Activated CD8-positive, alpha-beta memory T cell treated with anti-CD3 and anti-CD28 coated beads for 36 hours (primary cell): ENCODE data around the gene TJP3. TPM values are rescaled to one million over a fixed set of nuclear protein-coding genes. Genes with fewer than 3 reads are reported as not detected.

ENCODE experiments used
- CTCF ChIA-PET: fragments of 350-600 bp; sonication (Branson Sonifier 250); formaldehyde crosslinking; loops from one replicate; lab custom pipeline; 2021; ENCODE audit warnings: antibody characterized with exemption; lab: Charles Lee
- POLR2A ChIA-PET: fragments of 350-600 bp; sonication (Branson Sonifier 250); formaldehyde crosslinking; loops from one replicate; lab custom pipeline; 2021; ENCODE audit warnings: antibody characterized with exemption; lab: Charles Lee
- total RNA-seq, 2 experiments: library from RNA; stranded (reverse); gene quantifications; one replicate each; pipeline ENCODE4 v1.2.3, GENCODE V29; 2021

The TJP3 gene
- total RNA-seq, 2 experiments from 2014 or later, result 0.63 to 0.94 TPM

DNA sequence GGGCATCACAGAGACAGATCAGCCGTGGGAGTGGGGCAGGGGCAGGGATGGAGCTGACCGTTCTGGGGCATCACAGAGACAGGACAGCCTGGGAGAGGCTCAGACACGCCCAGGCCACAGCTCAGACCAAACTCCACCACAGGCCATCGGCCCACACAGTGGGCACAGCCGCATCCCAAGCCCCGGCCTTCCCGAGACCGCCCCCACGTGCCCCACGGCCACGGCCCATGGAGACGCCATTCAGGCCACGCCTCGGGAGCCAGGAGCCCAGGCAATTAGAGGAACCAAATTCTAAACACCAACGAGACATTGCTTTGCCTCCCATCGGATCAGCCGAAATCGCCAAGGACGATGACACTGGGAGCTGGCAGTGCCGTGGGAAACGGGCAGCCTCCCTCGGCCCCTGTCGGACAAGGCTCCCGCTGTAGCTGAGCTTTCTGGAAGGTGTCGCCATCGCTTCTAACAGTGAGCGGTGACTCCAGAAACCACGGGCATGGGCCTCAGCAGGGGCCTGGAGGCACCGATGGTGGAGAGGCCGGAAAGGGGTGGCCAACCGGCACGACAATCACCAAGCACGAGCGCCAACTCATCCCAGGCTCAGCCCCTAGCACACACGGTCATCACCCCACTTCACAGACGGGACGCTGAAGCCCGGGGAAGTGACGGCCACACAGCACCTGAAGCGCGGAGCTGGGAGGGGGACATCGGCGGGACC, 10.4 kb upstream of the TJP3 start:
- ChIA-PET CTCF (interaction anchor here (0.9 to 1.8 kb wide), 5 partner anchors 9 to 32 kb away, joined by 3 to 8 read pairs (median 4); no protein-coding TSS in a partner anchor), POLR2A (no interaction called here)

DNA sequence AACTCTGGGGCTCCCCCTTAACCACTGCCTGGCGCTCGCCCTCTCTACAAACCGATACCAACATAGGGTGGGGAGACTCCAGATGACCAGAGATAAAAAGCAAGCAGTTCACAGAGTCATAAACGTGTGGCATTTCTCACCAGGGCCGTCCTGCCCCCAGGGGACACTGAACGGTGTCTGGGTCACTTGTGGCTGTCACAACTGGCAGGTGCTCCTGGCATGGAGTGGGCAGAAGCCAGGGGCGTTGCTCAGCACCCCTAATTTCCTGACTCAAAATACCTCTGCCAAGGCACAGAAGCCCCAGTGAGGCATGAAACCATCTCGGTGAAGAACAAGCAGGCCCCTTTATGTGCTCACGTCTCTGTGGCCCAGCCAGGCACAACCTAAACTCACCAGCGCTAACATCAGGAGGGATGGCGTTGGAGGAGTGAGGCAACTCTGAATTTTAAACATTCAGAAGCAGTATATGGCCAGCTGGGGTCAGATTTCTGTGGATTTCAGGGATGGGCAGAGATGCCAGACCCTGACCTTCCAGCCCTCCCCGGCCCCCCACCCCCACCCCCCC, 9.7 kb upstream of the TJP3 start:
- ChIA-PET POLR2A (no interaction called here), CTCF (interaction anchor here (0.9 to 2.9 kb wide), 4 partner anchors 27 to 32 kb away, joined by 5 to 24 read pairs (median 11); no protein-coding TSS in a partner anchor)

DNA sequence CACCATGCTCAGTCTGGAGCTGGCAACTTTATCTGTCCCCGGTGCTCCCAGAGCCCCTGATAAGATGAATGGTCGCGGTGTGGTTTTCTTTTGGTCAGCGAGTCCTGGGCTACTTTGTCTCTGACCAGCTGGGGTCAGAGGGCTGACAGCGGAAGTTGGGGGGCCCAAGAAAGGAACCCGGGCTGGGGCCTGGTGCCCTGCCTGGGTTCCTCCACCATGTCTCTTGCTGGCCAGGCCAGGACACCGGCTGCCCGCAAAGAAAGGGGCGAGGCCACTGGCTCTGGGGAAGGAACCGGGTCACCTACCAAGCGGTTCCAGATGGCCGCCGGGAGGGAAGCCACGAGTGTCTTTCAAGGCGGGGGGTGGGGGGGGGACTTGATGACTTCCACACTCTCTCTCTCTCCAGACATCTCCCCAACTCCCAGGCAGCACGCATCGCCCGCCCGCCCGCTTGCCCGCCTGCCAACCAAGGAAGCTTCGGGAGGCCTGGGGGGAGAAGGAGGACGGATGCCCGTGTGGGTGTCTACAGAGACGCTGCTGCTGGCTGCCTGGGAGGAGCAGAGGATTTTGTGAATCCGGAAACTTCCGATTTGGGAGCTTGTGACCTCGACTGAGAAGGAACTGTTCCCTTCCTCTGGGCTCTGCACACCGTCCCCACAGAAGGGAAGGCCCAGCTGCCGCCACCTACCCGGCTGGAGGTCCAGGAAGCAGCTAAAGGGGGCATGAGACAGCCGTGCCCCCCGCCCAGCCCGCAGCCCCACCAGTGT, 9.0 kb upstream of the TJP3 start:
- ChIA-PET POLR2A (interaction anchor here (0.7 kb wide), 1 partner anchor 25 kb away, joined by 3 read pairs; no protein-coding TSS in a partner anchor), CTCF (interaction anchor here (0.7 to 2.9 kb wide), 4 partner anchors 11 to 37 kb away, joined by 3 to 24 read pairs (median 10); no protein-coding TSS in a partner anchor)

DNA sequence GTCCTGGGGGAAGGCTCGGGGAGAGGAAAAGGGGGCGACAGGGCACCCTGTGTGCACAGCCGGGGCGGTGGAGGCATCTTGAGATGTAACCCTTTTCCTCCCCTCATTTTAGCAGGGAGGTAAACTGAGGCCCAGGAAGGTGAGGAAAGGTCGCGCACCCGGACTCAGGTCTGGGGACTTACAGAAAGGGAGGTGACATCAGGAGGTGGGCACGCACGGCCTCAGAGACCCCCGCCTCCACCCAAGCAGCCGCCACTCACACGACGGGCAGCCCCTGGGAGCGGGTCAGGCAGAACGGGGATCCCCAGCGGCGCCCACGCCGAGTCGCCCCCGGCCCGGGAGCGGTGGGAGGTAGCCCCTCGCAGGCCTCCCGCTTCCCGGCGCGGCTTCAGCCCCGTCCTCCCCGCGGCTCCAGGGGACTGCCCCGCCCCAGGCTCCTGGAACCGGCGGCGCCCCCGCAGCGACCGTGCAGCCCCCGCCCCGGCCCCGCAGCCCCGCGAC, 8.4 kb upstream of the TJP3 start:
- CTCF ChIA-PET, result interaction anchor here (0.7 to 2.9 kb wide), 5 partner anchors 9 to 38 kb away, joined by 3 to 24 read pairs (median 6); no protein-coding TSS in a partner anchor
- POLR2A ChIA-PET, result interaction anchor here (0.7 to 1.0 kb wide), 2 partner anchors 12 to 26 kb away, joined by 3 read pairs; no protein-coding TSS in a partner anchor

DNA sequence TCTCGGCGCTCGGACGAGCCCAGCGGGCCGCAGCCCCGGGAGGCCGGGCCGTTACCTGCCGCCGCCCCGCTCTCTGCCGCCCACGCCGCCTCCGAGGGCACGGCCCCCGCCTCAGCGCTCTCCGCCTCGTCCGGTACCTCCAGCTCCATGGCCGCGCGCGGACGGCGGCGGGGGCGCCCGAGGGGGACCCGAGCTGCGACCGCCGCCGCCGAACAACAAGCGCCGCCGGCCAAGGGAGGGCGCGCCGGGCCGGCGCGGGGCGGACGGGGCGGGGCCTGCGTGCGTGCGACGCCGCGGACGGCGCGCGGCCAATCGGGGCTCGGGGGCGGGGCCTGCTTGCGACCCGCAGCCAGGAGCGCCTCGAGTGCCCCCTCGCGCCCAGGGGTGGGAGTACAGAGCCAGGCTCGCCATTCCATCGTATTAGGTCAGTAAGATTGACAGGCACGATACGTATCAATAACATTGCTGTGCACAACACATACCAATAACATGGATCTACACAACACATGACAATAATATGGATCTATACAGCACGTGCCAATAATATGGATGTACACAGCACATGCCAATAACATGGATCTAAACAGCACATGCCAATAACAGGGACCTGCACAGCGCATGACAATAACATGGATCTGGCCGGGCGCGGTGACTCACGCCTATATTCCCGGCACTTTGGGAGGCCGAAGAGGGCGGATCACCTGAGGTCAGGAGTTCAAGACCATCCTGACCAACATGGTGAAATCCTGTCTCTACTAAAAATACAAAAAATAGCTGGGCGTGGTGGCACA, 7.7 kb upstream of the TJP3 start, which contains the start of gene PIP5K1C:
Gene PIP5K1C (minus strand): TSS at position 227 of the 791 bp plus-strand sequence. CDS start 78 bp downstream, at position 149.
- CTCF ChIA-PET, result interaction anchor here (0.6 to 2.9 kb wide), 5 partner anchors 10 to 146 kb away, joined by 4 to 24 read pairs (median 6); no protein-coding TSS in a partner anchor
- POLR2A ChIA-PET, result interaction anchor here (1.0 kb wide), 1 partner anchor 12 kb away, joined by 3 read pairs; no protein-coding TSS in a partner anchor

DNA sequence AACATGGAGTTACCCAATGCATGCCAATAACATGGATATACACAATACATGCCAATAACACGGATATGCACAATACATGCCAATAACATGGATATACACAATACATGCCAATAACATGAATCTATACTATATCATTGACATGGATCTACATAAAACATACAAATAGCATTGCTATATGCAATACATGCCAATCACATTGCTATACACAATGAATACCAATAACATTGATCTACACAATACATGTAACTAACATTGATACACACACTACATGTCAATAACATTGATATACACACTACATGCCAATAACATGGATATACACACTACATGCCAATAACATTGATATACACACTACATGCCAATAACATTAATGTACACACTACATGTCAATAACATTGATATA, 7.0 kb upstream of the TJP3 start:
- POLR2A ChIA-PET, result no interaction called here
- CTCF ChIA-PET, result interaction anchor here (0.6 to 2.9 kb wide), 3 partner anchors 30 to 147 kb away, joined by 4 to 24 read pairs (median 14); no protein-coding TSS in a partner anchor

DNA sequence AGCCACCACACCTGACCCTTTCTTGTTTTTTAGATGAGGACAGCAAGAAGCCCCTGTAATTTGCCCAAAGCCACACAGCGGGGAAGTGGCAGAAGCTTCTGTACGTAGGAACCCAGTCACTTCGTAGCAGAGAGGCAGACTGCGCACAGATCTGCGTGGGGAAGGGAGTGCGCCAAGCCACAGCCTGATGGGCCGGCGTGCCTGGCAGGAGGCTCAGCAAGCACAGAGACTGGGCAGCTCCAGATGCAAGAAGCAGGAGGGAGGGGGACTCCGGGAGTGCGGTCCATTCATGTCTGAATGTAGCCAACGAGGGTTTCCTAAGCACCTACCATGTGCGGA, 347 bp upstream of the TJP3 start:
- ChIA-PET POLR2A (no interaction called here), CTCF (interaction anchor here (0.9 kb wide), 1 partner anchor 122 kb away, joined by 3 read pairs; the partner anchor contains the start of gene GIPC3)

DNA sequence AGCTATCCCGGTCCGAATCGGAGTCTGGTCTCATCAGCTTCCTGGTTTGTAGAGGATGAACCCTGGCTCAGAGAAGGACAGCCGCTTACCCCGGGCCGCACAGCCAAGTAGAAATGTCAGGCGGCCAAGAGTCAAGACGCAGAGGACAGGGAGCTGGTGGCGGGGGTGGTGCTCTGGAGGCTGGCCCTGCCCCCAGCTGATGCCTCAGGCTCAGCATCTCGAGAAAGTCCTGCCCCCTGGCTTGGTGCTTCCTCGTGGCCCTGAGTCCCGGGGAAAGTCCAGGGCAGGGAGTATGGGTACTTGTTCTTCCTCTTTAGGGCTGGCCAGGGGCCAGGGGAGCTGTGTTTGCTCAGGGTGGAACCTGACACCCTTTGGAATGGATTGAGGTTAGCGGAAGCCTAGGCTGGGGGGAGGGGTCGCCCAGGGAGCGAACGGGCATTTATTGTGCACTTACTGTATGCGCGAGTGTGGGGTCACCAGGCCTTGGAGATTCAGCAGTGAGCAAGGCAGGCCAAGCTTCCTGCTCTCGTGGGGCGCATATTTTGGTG, 2.2 kb downstream of the TJP3 start:
- POLR2A ChIA-PET, result interaction anchor here (0.6 to 0.7 kb wide), 2 partner anchors 290 to 760 kb away, joined by 5 read pairs; no protein-coding TSS in a partner anchor

DNA sequence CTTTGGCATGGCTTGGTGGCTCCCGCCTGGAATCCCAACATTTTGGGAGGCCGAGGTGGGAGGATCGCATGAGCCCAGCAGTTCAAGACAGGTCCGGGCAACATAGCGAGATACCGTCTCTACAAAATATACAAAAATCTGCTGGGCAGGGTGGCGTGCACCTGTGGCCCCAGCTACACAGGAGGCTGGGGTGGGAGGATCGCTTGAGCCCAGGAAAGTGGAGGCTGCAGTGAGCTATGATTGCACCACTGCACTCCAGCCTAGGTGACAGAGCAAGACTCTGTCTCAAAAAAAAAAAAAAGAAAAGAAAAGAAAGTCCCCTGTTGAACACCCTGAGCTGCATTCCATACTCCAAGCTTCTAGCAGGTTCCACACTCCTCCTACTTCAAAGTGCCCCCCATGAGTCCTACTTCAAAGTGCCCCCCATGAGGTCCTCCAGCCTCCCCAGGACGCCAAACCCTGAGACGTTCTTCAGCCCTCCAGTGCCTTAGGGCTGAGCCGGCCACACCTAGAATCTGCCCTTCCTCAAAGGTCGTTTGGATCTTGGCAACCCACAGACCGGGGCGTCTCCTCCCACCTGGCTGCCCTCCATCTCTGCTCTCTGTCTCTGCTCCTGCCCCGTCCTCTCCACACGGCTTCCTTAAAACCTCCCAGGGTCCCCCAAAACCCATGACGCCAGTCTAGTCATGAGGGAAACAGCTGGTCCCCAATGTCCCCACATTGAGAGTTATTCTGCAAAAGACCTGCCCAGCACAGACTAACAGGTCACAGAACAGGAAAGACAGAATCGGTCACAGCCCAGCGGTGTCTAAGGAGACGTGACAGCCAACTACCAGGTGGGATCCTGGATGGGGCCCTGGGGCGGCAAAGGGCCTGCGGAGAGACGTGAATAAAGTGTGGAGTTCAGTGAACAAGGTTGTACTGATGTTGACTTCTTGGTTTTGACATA, 4.8 kb downstream of the TJP3 start:
- CTCF ChIA-PET, result interaction anchor here (1.3 kb wide), 1 partner anchor 27 kb away, joined by 3 read pairs; no protein-coding TSS in a partner anchor
- POLR2A ChIA-PET, result no interaction called here

More for the DNA sequence above, 2.2 kb downstream of the TJP3 start:
- CTCF ChIA-PET, result interaction anchor here (2.6 kb wide), 1 partner anchor 9 kb away, joined by 9 read pairs; no protein-coding TSS in a partner anchor

DNA sequence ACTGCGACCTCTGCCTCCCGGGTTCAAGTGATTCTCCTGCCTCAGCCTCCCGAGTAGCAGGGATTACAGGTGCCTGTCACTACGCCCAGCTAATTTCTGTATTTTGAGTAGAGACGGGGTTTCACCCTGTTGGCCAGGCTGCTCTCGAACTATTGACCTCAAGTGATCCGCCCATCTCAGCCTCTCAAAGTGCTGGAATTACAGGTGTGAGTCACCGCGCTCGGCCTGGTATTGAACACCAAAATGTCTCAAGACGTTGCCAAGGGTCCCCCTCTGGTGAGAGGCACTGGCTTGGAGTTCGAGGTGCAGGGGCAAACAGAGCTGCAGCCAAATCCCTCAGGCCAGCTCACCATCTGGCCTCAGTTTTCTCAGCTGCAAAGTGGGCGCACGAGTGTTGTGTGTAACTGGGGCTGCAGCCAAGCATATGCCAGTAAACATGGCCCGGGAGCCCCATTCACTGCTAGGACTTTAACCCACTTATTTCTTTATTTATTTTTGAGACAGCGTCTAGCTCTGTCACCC, 8.0 kb downstream of the TJP3 start:
- CTCF ChIA-PET, result interaction anchor here (0.7 kb wide), 1 partner anchor 209 kb away, joined by 3 read pairs; no protein-coding TSS in a partner anchor
- POLR2A ChIA-PET, result no interaction called here

DNA sequence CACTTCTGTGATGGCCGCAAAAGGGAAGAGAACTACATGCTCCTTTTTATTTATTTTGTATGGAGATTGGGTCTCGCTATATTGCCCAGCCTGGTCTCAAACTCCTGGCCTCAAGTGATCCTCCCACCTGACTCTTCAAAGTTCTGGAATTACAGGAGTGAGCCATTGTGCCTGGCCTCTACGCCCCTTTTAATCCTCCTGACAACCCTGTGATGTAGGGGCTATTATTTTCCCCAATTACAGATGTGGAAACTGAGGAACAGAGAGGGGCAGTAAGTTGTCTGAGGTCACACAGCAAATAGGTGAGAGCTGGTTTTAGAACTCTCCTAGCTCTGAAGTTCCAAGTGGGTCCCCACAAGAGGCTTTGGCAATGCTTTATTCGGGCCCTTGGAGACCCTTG, 11.7 kb downstream of the TJP3 start:
- CTCF ChIA-PET, result interaction anchor here (0.6 to 2.3 kb wide), 9 partner anchors 9 to 167 kb away, joined by 3 to 9 read pairs (median 4); partner anchors contain the start of gene MRPL54
- POLR2A ChIA-PET, result no interaction called here

DNA sequence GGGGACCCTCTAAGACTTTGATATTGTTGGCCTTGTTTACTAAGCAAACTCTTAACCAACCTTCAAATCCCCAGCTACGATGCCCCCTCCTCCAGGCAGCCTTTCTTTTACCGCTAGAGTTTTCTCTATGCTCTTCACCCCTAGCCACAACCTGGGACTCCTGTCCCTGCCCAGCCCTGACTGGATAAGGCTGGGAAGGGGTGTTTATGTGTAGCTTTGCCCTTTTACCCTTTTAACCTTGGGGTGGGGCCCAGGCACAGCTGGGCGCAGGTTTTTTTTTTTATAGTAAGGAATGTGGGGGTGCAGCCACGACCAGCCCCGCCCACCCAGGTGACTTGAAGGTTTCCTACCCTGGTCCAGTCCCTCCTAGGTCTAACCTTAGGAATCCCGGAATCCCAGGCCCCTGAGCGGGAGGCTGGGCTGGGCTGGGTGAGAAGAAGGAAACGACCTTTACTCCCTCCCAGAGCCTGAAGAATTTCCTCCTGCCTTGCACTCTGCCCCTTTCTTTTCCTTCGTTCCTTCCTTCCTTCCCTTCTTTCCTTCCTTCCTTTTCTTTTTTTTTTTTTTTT, 12.2 kb downstream of the TJP3 start:
- ChIA-PET CTCF (interaction anchor here (0.6 to 2.3 kb wide), 11 partner anchors 10 to 259 kb away, joined by 3 to 9 read pairs (median 3); partner anchors contain the start of gene MRPL54), POLR2A (interaction anchor here (0.6 kb wide), 1 partner anchor 815 kb away, joined by 12 read pairs; no protein-coding TSS in a partner anchor)

DNA sequence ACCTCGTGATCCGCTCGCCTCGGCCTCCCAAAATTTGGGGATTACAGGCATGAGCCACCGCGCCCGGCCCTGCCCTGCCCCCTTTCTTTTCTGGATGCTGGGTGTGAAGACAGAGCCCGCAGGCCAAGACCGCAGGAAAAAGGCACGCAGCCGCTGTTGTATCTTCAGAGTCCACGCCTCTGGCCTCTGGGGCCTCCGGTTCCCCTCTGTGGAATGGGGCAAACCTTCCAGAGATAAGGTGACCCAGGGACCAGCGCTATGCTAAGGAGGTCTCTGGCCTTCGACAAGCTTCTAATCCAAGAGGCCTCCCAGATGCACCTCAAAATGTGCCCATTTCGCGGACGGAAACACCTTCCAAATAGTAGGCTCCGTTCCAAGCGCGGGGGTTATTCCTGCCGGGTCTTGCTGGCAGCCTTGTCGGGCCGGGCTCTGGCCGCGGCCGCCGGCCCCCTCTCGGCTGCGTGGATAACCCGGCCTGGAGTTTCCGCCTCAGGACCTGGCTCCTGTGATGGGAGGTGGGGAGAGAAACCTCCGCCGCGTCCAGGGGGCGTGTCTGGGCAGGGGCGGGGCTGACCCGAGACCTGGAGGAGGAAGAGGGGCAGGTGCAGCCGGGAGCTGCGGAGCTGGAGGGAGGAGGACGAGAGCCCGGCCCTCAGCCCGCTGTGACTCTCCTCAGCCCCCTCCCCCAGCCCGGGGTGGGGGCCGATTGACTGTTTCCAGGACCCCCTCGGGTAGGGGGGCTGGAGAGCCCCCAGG, 13.1 kb downstream of the TJP3 start:
- ChIA-PET POLR2A (interaction anchor here (0.6 kb wide), 3 partner anchors 66 to 1570 kb away, joined by 4 to 12 read pairs (median 6); no protein-coding TSS in a partner anchor), CTCF (interaction anchor here (0.7 to 2.1 kb wide), 4 partner anchors 101 to 260 kb away, joined by 3 to 6 read pairs (median 3); no protein-coding TSS in a partner anchor)

DNA sequence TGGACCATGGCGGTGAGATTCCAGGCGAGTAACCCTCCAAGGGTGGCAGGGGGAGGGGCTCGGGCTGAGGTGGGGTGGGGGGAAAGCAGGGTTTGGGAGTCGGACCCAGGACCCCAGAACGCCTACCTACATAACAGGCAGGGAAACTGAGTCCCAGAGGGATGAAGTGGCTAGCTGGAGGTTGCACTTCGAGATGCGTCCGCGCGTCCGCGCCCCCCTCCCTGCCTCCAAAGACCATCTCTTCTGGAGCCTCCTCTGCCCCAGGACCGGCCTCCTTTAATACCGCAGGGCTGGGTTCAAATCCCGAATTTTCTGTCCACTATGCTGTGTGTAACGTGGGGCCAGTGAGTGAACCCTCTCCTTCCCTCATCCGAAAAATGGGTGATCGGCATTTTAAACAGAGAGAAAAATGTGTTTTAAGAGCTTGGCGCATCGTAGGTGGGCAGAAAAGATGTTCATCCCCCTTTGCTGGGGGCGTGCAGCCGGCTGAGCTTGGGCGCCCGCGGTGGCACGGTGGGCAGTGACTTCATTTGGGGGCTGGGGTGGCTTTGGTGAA, 13.8 kb downstream of the TJP3 start:
- POLR2A ChIA-PET, result interaction anchor here (0.6 kb wide), 2 partner anchors 65 to 1571 kb away, joined by 4 to 6 read pairs; no protein-coding TSS in a partner anchor

More for the DNA sequence above, 13.8 kb downstream of the TJP3 start:
- CTCF ChIA-PET, result interaction anchor here (2.1 kb wide), 1 partner anchor 100 kb away, joined by 6 read pairs; no protein-coding TSS in a partner anchor
